CD14-positive monocyte (primary cell): ENCODE measurements around the gene SNAP47. TPM values are rescaled to one million over a fixed set of nuclear protein-coding genes. Genes with fewer than 3 reads are reported as not detected.

Experiments
- DNase-seq, 3 donors: peaks; one replicate each; pipeline ENCODE4 v3.0.0-alpha.2; 2011 to 2022
- H2AFZ ChIP-seq: 2 replicates; pipeline ENCODE4 v1.6.0; 2012; ENCODE audit warnings: mild to moderate bottlenecking, low read depth, low read length, inconsistent platforms; ENCODE audit not compliant: insufficient read depth, poor library complexity, severe bottlenecking
- H3K27ac ChIP-seq, 2 donors: 1 replicate in 1 of 2; 2 replicates in 1 of 2; pipeline ENCODE4 v1.5.1; 2012 to 2013; ENCODE audit warnings: low read length in 2 of 2, control low read depth in 1 of 2, inconsistent platforms in 1 of 2, low read depth in 1 of 2, mild to moderate bottlenecking in 1 of 2
- H3K27me3 ChIP-seq, 2 donors: one replicate each; pipeline versions ENCODE4 v1.6.0 to v1.6.1; 2011 to 2013; ENCODE audit warnings: low read length in 2 of 2; ENCODE audit not compliant: control insufficient read depth in 2 of 2, insufficient read depth in 2 of 2
- H3K36me3 ChIP-seq, 2 donors: replicated peaks in 1 of 2; 1 replicate in 1 of 2; 2 replicates in 1 of 2; pipeline versions ENCODE4 v1.5.1 to v1.6.1; 2012 to 2013; ENCODE audit warnings: low read length in 2 of 2, control low read depth in 1 of 2, inconsistent platforms in 1 of 2, mild to moderate bottlenecking in 1 of 2; ENCODE audit not compliant: insufficient read depth in 2 of 2, control insufficient read depth in 1 of 2
- H3K4me1 ChIP-seq, 2 donors: 1 replicate in 1 of 2; 2 replicates in 1 of 2; pipeline versions ENCODE4 v1.5.1 to v1.6.1; 2012 to 2013; ENCODE audit warnings: low read length in 2 of 2, control low read depth in 1 of 2, inconsistent platforms in 1 of 2, mild to moderate bottlenecking in 1 of 2, moderate library complexity in 1 of 2; ENCODE audit not compliant: insufficient read depth in 2 of 2, control insufficient read depth in 1 of 2
- H3K4me2 ChIP-seq: replicated peaks from 2 replicates; pipeline ENCODE3; 2012; ENCODE audit warnings: low read length, moderate library complexity, mild to moderate bottlenecking; ENCODE audit not compliant: poor library complexity, severe bottlenecking; ENCODE audit errors: extremely low read depth
- H3K4me3 ChIP-seq, 3 experiments: fragments of 200-600 bp in 1 of 3; sonication (generic) in 1 of 3; replicated peaks in 1 of 3; 1 replicate in 2 of 3; 2 replicates in 1 of 3; pipeline ENCODE4 v1.5.1; 2011 to 2013; ENCODE audit warnings: low read length in 3 of 3, mild to moderate bottlenecking in 3 of 3, control low read depth in 2 of 3, low read depth in 2 of 3, inconsistent platforms in 1 of 3, moderate library complexity in 1 of 3
- H3K79me2 ChIP-seq: 2 replicates; pipeline ENCODE4 v1.6.0; 2012; ENCODE audit warnings: mild to moderate bottlenecking, control low read depth, inconsistent platforms, low read length, moderate library complexity; ENCODE audit not compliant: insufficient read depth
- H3K9ac ChIP-seq: 2 replicates; pipeline ENCODE4 v1.6.0; 2017; ENCODE audit warnings: low read length, mild to moderate bottlenecking; ENCODE audit not compliant: insufficient read depth, poor library complexity, severe bottlenecking
- H3K9me3 ChIP-seq, 2 donors: replicated peaks in 1 of 2; 1 replicate in 1 of 2; 2 replicates in 1 of 2; pipeline versions ENCODE4 v1.5.1 to v1.6.1; 2012 to 2013; ENCODE audit warnings: low read length in 2 of 2, control low read depth in 1 of 2; ENCODE audit not compliant: control insufficient read depth in 1 of 2, insufficient read depth in 1 of 2
- H4K20me1 ChIP-seq: 2 replicates; pipeline ENCODE4 v1.6.0; 2012; ENCODE audit warnings: mild to moderate bottlenecking, low read length, control low read depth, moderate library complexity; ENCODE audit not compliant: insufficient read depth
- H3K27ac Mint-ChIP-seq, 7 donors: one replicate each; pipeline ENCODE4 v1.8.0; 2020; ENCODE audit warnings: mild to moderate bottlenecking in 7 of 7, mixed read lengths in 7 of 7, moderate library complexity in 6 of 7, inconsistent platforms in 2 of 7
- H3K27me3 Mint-ChIP-seq, 3 donors: one replicate each; pipeline ENCODE4 v1.8.0; 2021 to 2022; ENCODE audit warnings: low read depth in 3 of 3, mild to moderate bottlenecking in 3 of 3, mixed read lengths in 3 of 3, moderate library complexity in 3 of 3, inconsistent platforms in 1 of 3
- H3K36me3 Mint-ChIP-seq, 2 donors: one replicate each; pipeline ENCODE4 v1.8.0; 2020; ENCODE audit warnings: mixed read lengths in 2 of 2, inconsistent platforms in 1 of 2, mild to moderate bottlenecking in 1 of 2
- H3K4me1 Mint-ChIP-seq: one replicate; pipeline ENCODE4 v1.8.0; 2020; ENCODE audit warnings: mild to moderate bottlenecking, mixed read lengths
- H3K4me3 Mint-ChIP-seq, 2 donors: one replicate each; pipeline ENCODE4 v1.8.0; 2020; ENCODE audit warnings: mild to moderate bottlenecking in 2 of 2, mixed read lengths in 2 of 2, moderate library complexity in 1 of 2
- H3K9me3 Mint-ChIP-seq, 7 donors: one replicate each; pipeline ENCODE4 v1.8.0; 2020 to 2022; ENCODE audit warnings: mixed read lengths in 7 of 7, mild to moderate bottlenecking in 6 of 7, moderate library complexity in 6 of 7, inconsistent platforms in 2 of 7
- WGBS: methylation state at CpG from one replicate; pipeline ENCODE4 v1.1.5; 2013; ENCODE audit warnings: missing lambda C conversion rate; ENCODE audit not compliant: insufficient coverage; 5-methylcytosine and 5-hydroxymethylcytosine counted together
- intact Hi-C, 2 donors: fragments of 100-400 bp; cut with micrococcal nuclease; formaldehyde crosslinking; loops; one replicate each; pipeline versions ENCODE4 v1.15.0 to v1.15.1; 2023
- polyA plus RNA-seq, 3 donors: library from polyadenylated mRNA; depleted of rRNA in 1 of 3; unstranded in 2 of 3; stranded (reverse) in 1 of 3; fragments of 300-500 nt in 2 of 3; fragments of >200 nt in 1 of 3; fragmentation: Illumina TruSeq in 2 of 3; gene quantifications; 1 replicate in 2 of 3; 2 replicates in 1 of 3; pipeline ENCODE4 v1.2.3, GENCODE V29; 2012 to 2021
- TF ChIP-seq, protein P1 (sequence below): fragments of 200-600 bp; IDR thresholded peaks from one replicate; pipeline ENCODE4 v1.8.0; 2022; ENCODE audit warnings: antibody characterized with exemption, mild to moderate bottlenecking

The SNAP47 gene
- polyA plus RNA-seq, 3 donors = 15.4 to 25.0 (median 20.5) TPM

DNA sequence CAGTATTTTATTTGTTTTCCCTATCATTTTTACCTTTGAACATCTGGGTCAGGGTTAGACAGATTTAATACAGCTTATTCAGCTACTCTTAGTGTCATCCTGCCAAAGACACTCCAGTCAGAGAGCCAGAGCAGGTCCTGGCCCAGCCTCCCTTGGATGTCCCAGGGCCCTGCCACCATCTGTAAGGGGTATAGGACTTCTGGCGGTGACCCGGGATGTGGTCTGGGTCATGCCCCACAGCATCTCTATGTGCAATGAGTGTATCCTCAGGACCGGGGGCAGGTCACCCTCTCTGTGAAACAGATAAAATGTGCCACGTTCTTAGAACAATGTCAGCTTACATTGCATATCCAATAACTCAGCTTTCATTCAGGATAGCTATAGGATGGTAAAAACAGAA, 42.4 kb downstream of the SNAP47 start:
- Histone ChIP-seq H3K4me1 (no peaks in the 10 kb centered on the region), H3K9ac (no peak overlapping the region), H3K27me3 (no peaks in the 10 kb centered on the region), H3K79me2 (no peaks in the 10 kb centered on the region), H3K4me2 (no peak overlapping the region), H3K4me3 (no peak overlapping the region), H4K20me1 (no peaks in the 10 kb centered on the region), H2AFZ (no peak overlapping the region), H3K36me3 (peaks cover 14 to 20% of the 10 kb centered on the region in 2 donors), H3K9me3 (no peaks in the 10 kb centered on the region), H3K27ac (no peak overlapping the region)
- no peaks in the 10 kb centered on the region for H3K27me3 Mint-ChIP-seq
- H3K27ac Mint-ChIP-seq = no peak overlapping the region
- no peak overlapping the region for H3K4me3 Mint-ChIP-seq
- TF ChIP-seq, protein P1, sequence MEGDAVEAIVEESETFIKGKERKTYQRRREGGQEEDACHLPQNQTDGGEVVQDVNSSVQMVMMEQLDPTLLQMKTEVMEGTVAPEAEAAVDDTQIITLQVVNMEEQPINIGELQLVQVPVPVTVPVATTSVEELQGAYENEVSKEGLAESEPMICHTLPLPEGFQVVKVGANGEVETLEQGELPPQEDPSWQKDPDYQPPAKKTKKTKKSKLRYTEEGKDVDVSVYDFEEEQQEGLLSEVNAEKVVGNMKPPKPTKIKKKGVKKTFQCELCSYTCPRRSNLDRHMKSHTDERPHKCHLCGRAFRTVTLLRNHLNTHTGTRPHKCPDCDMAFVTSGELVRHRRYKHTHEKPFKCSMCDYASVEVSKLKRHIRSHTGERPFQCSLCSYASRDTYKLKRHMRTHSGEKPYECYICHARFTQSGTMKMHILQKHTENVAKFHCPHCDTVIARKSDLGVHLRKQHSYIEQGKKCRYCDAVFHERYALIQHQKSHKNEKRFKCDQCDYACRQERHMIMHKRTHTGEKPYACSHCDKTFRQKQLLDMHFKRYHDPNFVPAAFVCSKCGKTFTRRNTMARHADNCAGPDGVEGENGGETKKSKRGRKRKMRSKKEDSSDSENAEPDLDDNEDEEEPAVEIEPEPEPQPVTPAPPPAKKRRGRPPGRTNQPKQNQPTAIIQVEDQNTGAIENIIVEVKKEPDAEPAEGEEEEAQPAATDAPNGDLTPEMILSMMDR = no peak
- no peaks in the 10 kb centered on the region for H3K4me1 Mint-ChIP-seq
- intact Hi-C loops = no loop called here
- H3K9me3 Mint-ChIP-seq = no peaks in the 10 kb centered on the region
- DNase-seq = no peak
- peaks cover 25 to 28% of the 10 kb centered on the region in 2 donors for H3K36me3 Mint-ChIP-seq
- 83% methylated on average over 2 of the region's 4 CpGs for WGBS

DNA sequence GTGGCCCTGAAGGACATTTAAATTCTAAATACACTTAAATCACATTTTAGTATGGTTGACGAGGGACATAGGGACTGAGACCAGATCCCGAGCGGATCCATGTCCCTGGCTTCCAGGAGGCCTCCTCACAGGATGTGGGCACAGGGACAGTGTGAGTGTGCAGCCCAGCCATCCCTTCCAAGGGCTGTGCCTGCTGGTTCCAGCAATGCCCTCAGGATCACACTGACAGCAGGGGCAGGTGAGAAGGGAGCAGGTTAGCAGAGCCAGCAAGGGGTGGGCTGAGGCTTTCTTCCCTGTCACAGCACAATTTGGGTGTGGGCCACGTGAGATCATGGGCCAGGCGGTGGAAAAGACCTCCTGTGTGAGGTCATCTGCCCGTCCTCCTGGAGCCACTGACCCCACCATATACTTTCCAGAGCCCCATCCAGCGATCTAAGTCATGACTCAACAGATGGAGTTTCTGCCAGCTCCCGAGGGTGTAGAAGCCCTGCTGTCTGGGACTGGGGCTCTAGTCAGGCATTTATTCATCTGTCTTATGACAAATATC, 43.2 kb downstream of the SNAP47 start:
- Mint-ChIP-seq H3K27ac (no peak overlapping the region), H3K27me3 (no peaks in the 10 kb centered on the region), H3K36me3 (peaks cover 23 to 28% of the 10 kb centered on the region in 2 donors), H3K4me1 (no peaks in the 10 kb centered on the region), H3K4me3 (no peak overlapping the region), H3K9me3 (no peaks in the 10 kb centered on the region)
- Histone ChIP-seq H3K9ac (no peak overlapping the region), H3K36me3 (peaks cover 14 to 20% of the 10 kb centered on the region in 2 donors), H3K4me1 (no peaks in the 10 kb centered on the region), H3K27ac (no peak overlapping the region), H4K20me1 (no peaks in the 10 kb centered on the region), H3K4me2 (no peak overlapping the region), H2AFZ (no peak overlapping the region), H3K9me3 (no peaks in the 10 kb centered on the region), H3K27me3 (no peaks in the 10 kb centered on the region), H3K4me3 (no peak overlapping the region), H3K79me2 (no peaks in the 10 kb centered on the region)
- 94% methylated on average over 8 of the region's 8 CpGs for WGBS
- TF ChIP-seq, protein P1 = no peak
- intact Hi-C loops = no loop called here
- DNase-seq = no peak
